NB4 (cell line): ENCODE results near the gene PNPLA4.

Experiments
- TF ChIP-seq, protein P1 (sequence below): IDR thresholded peaks from one replicate; pipeline ENCODE4 v1.5.1; 2012; ENCODE audit warnings: low read depth, low read length
- TF ChIP-seq, protein P2 (sequence below): IDR thresholded peaks from 2 replicates; pipeline ENCODE4 v1.6.1; 2011; ENCODE audit warnings: low read depth, low read length

DNA sequence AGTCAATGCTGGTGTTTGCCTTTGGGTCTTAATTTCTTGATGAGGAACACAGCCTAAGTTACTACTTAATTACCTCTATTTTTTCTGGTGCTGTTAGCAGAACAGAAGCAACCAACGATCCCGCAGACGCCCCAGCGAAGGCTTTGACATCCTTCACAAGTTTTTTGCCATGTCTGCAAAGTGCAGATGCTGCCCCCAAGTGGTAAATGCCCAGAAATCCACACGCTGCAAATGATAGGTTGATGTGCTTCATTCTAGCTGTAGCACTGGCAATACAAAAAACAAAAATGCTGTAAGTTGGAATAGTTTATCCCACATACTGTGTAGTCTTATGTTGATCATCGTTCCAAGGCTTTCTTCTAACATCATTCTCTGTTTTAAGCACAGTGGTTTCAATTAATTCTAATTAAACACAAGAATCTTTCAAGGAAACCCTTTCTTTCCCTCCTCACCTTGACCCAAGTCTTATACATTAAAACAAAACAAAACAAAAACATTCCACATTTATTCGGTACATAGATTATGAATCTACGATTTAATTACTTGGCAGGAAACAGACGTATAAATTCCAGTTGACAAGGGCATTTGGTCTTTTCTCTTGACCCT is 1.2 kb downstream of the PNPLA4 start:
- TF ChIP-seq, protein P1, sequence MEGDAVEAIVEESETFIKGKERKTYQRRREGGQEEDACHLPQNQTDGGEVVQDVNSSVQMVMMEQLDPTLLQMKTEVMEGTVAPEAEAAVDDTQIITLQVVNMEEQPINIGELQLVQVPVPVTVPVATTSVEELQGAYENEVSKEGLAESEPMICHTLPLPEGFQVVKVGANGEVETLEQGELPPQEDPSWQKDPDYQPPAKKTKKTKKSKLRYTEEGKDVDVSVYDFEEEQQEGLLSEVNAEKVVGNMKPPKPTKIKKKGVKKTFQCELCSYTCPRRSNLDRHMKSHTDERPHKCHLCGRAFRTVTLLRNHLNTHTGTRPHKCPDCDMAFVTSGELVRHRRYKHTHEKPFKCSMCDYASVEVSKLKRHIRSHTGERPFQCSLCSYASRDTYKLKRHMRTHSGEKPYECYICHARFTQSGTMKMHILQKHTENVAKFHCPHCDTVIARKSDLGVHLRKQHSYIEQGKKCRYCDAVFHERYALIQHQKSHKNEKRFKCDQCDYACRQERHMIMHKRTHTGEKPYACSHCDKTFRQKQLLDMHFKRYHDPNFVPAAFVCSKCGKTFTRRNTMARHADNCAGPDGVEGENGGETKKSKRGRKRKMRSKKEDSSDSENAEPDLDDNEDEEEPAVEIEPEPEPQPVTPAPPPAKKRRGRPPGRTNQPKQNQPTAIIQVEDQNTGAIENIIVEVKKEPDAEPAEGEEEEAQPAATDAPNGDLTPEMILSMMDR, result peak; percentile 71
- TF ChIP-seq, protein P2, sequence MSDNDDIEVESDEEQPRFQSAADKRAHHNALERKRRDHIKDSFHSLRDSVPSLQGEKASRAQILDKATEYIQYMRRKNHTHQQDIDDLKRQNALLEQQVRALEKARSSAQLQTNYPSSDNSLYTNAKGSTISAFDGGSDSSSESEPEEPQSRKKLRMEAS, result peak; percentile 50
